GM18508 (cell line): ENCODE data around the gene SYCE1L.

Experiments used
- ATAC-seq: cut with Tn5 transposase; IDR thresholded peaks from one replicate; pipeline ENCODE4 v1.9.1; 2021; ENCODE audit warnings: moderate number of reproducible peaks; ENCODE audit not compliant: insufficient read depth, unreplicated experiment

Gene SYCE1L

DNA sequence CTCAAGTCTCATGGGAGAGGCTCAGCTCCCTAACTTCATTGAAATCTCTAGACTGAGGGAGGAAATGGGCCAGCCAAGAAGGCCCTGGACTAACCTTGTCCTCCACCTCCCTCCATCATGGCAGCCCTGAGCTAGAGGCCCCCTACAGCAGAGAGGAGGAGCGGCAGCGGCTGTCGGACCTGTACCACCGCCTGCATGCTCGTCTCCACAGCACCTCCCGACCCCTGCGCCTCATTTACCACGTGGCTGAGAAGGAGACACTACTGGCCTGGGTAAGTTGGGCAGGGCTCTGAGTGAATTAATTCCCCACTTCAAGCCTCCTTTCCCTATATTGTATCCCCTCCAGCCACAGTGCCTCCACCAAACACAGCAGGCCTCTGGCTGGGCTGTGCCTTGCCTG is 3.8 kb upstream of the SYCE1L start:
- ATAC-seq, result no peak

DNA sequence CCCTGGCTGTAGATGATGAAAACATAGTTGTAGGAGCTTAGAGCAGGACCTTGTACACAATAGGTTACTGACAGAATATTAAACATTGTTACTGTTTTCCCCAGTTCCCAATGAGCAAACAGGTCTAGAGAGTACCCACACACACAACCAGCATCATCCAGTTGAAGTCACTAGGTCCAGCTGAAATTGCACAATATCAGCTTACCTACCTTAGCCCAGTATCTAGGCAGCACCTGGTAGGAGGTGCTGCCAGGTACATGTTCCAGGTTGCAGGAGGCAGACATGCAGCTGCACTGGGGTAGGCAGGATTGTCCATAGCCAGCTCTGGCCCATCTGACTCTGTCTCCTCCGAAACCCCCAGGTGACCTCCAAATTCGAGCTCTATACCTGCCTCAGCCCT is 1.5 kb upstream of the SYCE1L start:
- ATAC-seq, result no peak

DNA sequence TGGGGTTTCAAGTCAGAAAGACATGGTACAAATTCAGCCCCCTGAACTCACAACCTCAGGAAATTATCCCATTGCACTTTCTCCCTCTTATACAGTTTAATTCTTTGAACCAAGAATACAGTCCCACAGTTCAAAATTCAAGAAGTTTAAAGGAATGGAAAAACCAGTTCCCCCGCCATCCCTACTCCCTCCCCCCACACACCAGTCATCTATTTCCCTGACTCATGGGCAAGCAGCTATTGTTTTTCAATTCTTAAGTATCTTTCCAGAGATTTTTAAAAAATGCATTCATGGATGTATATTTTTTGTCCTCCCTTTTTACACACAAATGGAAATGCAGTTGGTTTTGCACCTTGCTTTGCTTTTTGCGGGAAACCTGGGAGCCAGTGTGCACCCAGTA is 7.3 kb downstream of the SYCE1L start:
- no peak for ATAC-seq

- ATAC-seq, result no peak
Observed at GRCh38 chr16:77207030-77207429, 7.8 kb downstream of the SYCE1L start.

DNA sequence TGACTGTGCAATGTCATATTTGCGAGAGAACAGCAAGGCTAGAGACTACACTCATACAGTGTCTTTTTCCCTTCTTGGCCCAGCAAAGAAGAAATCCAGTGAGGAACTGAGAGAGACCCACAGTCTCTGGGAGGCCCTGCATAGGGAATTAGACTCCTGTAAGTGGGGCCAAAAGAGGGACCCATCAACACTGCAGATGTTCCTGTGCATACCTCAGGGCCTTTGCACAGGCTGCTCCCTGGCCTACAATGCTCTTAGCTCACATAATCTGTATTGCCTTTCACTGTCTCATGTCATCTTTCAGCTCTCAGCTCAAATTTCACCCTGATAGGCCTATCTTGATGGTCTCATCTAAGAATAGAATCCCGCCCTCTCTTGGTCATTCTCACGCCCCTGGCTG is 9.2 kb downstream of the SYCE1L start:
- no peak for ATAC-seq

DNA sequence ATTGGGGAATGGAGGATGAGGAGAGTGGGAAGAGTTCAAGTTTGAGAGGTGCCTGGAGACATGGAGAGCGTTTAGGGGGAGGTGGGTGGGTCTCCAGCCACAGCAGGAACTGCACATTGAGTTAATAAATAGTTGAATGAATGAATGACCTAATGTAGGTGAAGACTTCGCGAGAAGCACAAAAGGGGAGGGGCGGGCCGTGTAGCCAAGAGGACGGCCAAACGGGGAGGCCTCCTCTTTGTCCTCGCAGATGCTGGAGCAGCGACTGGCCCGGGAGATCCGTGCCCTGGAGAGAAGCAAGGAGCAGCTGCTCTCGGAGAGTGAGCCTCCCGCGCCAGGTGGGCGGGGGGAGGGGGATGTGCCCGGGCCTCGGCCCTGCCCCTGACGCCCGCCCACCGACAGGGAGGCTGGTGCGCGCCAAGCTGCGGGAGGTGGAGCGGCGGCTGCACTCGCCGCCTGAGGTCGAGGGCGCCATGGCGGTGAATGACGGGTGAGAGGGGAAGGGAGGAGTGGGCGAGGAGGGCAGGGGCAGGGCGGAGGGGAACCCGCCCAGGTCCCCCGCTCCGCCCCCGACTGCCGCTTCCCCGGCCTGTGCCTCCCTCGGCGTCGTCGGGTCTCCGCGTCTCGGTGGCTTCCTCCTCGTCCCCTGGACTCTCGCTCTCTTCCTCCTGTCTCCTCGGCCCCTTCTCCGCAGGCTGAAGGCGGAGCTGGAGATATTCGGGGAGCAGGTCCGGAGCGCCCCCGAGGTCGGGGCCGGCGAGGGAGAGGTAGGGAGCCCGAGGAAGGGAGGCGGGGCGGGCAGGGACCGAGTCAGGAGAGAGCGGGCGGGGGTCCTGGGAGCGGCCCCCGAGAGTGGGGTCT is 12.9 kb downstream of the SYCE1L start:
- ATAC-seq, result peak; percentile 40

- ATAC-seq, result peak; percentile 40
Observed at GRCh38 chr16:77212741-77213541, 13.7 kb downstream of the SYCE1L start.

- no peak for ATAC-seq
Observed at GRCh38 chr16:77213542-77214106, 14.4 kb downstream of the SYCE1L start.

GRCh38 chr16:77214411-77215138 is 15.4 kb downstream of the SYCE1L start:
- no peak for ATAC-seq

GRCh38 chr16:77219437-77219836 is 20.2 kb downstream of the SYCE1L start:
- no peak for ATAC-seq

DNA sequence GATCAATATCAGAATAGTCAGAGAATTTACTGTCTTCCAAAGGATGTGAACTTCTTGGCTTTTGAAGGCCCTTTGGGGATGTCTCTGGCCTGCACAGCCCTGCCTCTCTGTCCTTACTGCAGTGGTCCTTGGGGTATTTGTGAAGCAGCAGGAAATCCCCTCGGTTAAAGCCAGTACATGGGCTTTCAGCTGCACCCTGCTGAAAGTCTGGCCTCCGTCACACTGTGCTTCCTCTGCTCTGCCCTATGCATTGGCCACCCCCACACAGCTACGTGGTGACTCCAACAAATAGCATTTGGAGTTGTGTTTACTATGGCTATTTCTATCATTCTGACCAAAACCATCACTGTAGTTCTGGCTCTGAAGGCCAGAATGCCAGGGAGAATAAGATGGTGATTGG is 21.2 kb downstream of the SYCE1L start:
- ATAC-seq, result no peak

- no peak for ATAC-seq
Observed at GRCh38 chr16:77221482-77221881, 22.3 kb downstream of the SYCE1L start.

DNA sequence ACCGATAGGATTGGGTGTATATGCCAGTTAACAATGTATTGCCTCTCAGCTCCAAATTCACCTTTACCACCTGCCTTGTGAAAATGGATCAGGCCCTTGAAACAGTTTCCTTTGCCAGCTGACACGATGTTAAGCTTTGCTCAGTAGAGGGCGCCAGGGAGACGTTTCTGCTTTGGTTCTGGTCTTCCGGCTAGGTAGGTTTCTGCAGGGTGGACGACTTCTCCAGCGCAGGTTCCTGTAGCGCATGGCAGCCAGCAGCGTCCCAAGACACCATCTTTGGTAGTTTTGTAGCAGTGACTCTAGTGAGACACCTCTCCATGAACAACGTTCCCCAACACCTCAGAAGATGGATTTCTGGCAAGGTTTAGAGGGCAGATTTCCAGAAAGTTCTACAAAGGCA is 24.0 kb downstream of the SYCE1L start:
- ATAC-seq, result no peak

DNA sequence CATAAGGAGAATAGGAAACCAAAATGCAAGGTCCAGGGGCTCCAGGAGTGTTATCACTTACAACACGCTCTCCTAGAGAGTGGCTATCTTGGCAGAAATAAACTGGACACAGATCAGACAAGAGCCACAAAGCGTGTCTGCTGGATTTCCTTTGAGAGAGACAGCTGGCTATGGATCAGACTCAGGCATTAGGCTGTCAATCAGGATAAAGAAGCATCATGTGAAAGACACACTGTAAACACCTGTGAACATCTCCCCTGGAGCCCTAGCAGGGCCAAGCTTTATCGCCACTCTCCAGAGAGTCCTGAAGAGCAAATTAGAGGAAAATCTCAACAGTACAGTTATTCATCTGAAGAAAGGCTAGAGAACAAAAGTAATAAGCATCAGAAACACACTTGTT is 26.0 kb downstream of the SYCE1L start:
- ATAC-seq, result no peak

DNA sequence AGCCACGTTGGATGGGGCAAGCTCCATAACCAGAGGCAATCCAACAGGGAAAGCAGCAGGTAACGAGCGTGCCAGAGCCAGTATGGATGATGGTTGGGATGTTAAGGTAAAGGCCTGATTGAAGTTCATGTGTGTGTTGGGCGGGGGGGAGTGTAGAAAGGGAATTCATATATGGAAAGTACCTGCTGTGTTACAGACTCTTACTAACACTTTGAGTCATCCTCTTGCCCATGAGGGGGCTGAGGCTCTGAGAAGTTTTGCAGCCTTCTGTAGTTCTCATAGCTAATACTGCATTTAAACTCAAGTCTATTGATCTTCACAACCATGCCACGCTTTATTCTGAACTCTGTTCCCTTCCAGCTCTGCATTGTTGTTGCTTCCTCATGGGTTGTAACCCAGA is 28.5 kb downstream of the SYCE1L start:
- peak; percentile 83 for ATAC-seq

DNA sequence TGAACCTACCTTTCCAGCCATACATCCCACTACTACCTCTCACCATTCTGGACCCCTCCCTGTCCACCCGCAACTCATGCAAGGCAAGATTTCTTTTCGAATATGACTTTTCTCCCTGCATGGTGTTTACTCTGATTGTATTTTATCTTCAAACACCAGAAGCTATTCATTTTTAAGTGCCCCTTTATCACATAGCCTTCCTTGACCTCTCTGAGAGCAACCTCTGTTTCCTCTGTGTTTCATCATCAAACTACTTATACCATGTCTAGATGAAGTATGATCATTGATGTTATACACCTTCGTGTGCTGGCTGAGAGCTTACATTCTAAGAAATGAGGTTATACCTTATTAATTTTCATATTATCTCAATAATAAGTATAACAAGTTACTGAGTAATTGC is 31.8 kb downstream of the SYCE1L start:
- ATAC-seq, result no peak

DNA sequence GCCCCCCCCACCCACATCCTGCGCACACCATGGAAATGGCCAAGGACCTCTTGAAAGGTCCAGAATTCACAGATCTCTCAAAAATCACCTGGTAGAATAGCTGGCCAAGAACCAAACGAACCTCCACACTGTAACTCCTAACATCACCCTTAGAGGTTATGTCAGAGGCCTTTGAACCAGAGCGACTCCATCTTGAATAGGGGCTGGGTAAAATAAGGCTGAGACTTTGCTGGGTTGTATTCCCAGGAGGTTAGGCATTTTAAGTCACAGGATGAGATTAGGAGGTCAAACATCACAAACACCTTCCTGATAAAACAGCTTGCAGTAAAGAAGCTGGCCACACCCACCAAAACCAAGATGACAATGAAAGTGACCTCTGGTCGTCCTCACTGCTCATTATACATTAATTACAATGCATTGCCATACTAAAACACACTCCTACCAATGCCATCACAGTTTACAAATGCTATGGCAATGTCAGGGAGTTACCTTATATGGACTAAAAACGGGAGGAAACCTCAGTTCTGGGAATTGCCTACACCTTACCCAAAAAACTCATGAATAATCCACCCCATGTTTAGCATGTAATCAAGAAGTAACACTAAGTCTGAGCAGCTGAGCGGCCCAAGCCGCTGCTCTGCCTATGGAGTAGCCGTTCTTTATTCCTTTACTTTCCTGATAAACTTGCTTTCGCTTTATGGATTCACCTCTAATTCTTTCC is 34.8 kb downstream of the SYCE1L start:
- ATAC-seq, result no peak

GRCh38 chr16:77234611-77235010 is 35.4 kb downstream of the SYCE1L start:
- no peak for ATAC-seq

GRCh38 chr16:77236063-77236511 is 36.9 kb downstream of the SYCE1L start:
- peak; percentile 93 for ATAC-seq

DNA sequence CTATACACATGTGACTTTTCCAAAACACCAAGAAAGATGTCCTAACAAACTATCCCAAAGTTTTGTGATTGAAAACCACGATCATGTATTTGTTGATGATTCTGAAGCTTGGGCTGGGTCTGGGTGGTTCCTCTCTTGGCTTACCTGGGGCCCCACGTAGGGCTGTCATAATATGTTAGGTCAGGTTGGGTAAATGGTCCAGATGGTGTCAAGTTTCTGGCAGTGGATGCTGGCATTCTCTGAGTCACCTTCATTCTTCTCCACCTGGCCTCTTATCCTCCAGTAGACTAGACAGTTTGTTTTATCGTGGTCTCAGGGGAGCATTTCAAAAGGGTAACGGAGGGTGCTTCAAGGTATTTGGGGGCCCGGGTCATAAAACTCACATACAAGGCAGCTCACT is 39.4 kb downstream of the SYCE1L start:
- ATAC-seq, result no peak
